WI38 (cell line): Measurements from ENCODE around the gene S100A6.

Experiments used
- H3K4me3 ChIP-seq: 2 replicates; pipeline ENCODE4 v1.5.1; 2011; ENCODE audit warnings: low read depth, mild to moderate bottlenecking, control low read depth, low read length
- CTCF ChIP-seq: IDR thresholded peaks from 2 replicates; pipeline ENCODE4 v1.5.1; 2012; ENCODE audit warnings: low read depth, mild to moderate bottlenecking, control low read depth, low read length

The S100A6 gene

GRCh38 chr1:153552335-153552734, 16.5 kb upstream of the S100A6 start:
- no peak for TF ChIP-seq CTCF
- no peak overlapping the region for H3K4me3 ChIP-seq

- TF ChIP-seq CTCF, result no peak
- no peak overlapping the region for H3K4me3 ChIP-seq
Measured at GRCh38 chr1:153550827-153551500, 15.2 kb upstream of the S100A6 start.

GRCh38 chr1:153550398-153550758, 14.6 kb upstream of the S100A6 start:
- H3K4me3 ChIP-seq, result no peak overlapping the region
- no peak for TF ChIP-seq CTCF

GRCh38 chr1:153549741-153550397, 14.1 kb upstream of the S100A6 start:
- no peak for TF ChIP-seq CTCF
- H3K4me3 ChIP-seq, result no peak overlapping the region

- TF ChIP-seq CTCF, result no peak
- no peak within 1 kb of the TSS for H3K4me3 ChIP-seq
Measured at GRCh38 chr1:153548722-153549688, 13.2 kb upstream of the S100A6 start, which contains the start of gene S100A3. Gene S100A3 (minus strand): TSS chr1:153549258. CDS start chr1:153548485, 773 bp downstream.

GRCh38 chr1:153547560-153548551, 12.1 kb upstream of the S100A6 start:
- no peak overlapping the region for H3K4me3 ChIP-seq
- no peak for TF ChIP-seq CTCF
